AG09309 (cell line): ENCODE results near the gene CRADD.

Experiments
- DNase-seq: peaks from one replicate; pipeline ENCODE4 v3.0.0-alpha.2; 2010; ENCODE audit warnings: low read depth
- H3K4me3 ChIP-seq: 2 replicates; pipeline ENCODE4 v1.5.1; 2011; ENCODE audit warnings: mild to moderate bottlenecking, low read depth, low read length, moderate library complexity; ENCODE audit not compliant: control insufficient read depth
- TF ChIP-seq, protein P1 (sequence below): IDR thresholded peaks from 2 replicates; pipeline ENCODE4 v1.5.1; 2011; ENCODE audit warnings: mild to moderate bottlenecking, low read depth, low read length, inconsistent platforms; ENCODE audit not compliant: insufficient read depth, control insufficient read depth; ENCODE audit errors: missing control alignments

The CRADD gene

DNA sequence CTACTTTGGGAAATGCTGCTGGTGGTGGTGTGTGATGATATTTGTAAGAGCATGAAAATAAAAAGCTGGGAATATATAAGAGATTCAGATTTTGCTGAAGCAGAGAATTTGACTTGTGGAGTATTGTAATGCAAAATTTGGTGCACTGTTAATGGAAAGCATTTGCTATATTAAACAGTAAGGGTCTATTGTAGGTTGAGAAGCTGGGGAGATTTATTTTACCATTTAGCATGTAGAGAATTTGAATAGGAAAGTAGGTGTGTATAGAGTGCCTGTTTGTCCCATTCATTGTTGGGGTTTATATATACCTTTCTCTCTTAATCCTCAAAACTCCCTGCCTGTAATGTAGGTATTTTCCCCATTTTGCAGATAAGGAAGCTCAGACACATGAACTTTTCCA, 48.4 kb downstream of the CRADD start:
- no peak for DNase-seq
- TF ChIP-seq, protein P1, sequence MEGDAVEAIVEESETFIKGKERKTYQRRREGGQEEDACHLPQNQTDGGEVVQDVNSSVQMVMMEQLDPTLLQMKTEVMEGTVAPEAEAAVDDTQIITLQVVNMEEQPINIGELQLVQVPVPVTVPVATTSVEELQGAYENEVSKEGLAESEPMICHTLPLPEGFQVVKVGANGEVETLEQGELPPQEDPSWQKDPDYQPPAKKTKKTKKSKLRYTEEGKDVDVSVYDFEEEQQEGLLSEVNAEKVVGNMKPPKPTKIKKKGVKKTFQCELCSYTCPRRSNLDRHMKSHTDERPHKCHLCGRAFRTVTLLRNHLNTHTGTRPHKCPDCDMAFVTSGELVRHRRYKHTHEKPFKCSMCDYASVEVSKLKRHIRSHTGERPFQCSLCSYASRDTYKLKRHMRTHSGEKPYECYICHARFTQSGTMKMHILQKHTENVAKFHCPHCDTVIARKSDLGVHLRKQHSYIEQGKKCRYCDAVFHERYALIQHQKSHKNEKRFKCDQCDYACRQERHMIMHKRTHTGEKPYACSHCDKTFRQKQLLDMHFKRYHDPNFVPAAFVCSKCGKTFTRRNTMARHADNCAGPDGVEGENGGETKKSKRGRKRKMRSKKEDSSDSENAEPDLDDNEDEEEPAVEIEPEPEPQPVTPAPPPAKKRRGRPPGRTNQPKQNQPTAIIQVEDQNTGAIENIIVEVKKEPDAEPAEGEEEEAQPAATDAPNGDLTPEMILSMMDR, result no peak
- no peak overlapping the region for H3K4me3 ChIP-seq

DNA sequence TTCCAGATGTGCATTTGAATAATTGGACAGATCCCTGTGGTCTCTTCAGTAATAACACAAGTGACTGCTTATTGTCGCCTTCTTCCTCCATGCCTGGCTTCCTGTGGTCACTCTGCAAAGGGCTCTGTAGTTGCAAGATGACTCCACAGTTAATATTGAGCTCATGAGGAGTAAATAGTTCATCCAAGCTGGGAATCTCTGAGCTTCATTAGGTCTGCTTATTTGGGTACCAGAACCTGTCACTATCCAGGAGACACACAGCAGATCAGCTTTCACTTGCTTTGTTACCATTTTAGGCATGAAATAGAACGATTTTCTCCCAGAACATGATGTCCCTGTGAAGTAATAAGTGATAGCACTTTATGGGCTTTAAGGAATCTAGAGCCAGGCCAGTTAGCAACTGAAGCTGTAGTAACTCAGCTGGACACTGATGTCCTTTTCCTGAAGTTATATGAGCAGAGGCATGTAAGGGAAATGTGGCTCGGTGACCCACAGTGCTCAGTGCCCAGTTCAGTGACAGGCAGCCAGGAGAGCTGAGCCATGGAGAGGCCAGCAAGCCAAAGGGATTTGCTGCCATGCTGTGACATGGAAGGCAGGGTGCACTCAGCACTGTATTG, 50.1 kb downstream of the CRADD start:
- no peak for DNase-seq
- no peak overlapping the region for H3K4me3 ChIP-seq
- TF ChIP-seq, protein P1, result no peak

DNA sequence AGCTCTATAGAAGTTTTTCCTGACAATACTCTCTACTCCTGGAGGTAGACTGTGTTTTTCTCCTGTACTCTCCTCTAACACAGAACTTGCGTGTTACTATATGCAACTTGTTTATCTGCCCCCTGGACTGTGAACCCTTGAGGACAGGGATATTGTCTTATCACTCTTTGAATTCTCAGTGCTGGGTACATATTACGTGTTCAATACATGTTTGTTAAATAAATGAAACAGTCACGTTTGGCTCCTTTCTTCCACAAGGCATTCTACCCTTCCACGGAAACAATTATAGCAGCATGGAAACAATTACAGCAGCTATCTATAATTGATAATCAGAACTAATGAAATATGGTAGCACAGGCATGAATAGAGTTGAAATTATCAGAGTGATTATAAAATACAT, 50.7 kb downstream of the CRADD start:
- no peak for DNase-seq
- H3K4me3 ChIP-seq, result no peak overlapping the region
- TF ChIP-seq, protein P1, result no peak

DNA sequence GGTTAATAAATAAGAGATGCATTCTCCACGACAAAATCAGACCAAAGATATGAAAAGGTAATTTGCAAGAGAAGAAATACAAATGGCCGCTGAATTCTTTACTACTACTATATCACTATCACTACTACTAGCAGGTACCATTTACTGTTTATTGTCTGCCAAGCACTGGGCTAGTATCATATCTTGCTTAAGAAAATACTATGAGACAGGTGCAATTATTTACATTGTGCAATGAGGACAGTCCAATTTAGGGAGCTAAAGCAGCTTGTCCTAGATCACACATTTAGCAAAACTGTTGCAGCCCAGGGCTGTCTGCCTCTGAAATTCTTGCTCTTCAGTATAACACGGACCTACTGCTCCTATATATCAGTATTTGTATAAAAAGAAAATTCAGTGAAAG, 52.8 kb downstream of the CRADD start:
- DNase-seq, result no peak
- no peak overlapping the region for H3K4me3 ChIP-seq
- TF ChIP-seq, protein P1, result no peak

DNA sequence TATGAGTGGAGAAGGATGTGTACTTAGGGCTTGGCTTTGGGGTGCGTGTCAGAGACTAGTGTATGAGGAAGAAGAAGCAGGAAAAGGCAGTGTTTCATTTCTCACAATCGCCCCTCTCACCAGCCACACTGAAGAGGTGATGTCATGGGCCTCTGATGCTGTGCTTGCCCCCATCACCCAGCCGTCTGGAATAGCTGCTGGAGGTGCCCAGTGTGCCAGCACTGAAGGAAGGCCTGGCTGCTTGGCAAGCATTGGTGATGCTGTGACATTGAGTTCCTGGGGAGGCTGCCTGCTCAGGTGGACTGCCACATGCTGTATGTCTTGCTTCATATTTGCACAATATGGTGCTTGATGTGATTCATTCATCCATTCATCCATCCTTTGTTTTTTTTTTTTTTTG, 56.2 kb downstream of the CRADD start:
- DNase-seq, result no peak

DNA sequence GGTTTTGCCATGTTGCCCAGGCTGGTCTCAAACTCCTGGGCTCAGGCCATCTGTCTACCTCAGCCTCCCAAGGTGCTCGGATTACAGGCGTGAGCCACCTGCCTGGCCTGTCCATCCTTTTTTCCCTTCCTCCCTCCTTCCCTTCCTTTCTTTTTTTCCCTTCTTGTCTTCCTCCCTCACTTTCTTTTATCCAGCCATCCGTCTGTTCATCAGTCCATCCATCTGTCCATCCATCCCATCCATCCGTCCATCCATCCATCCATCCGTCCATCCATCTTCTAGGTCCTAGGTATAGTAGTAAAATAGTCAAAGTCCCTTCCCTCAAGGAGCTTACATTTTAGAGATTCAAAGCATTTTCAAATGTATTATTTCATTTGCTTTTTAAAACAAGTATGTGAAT, 56.8 kb downstream of the CRADD start:
- TF ChIP-seq, protein P1, result no peak
- no peak for DNase-seq
- H3K4me3 ChIP-seq, result no peak overlapping the region

More for the DNA sequence above, 56.2 kb downstream of the CRADD start:
- no peak overlapping the region for H3K4me3 ChIP-seq
- TF ChIP-seq, protein P1, result no peak
